A204.1 (cell line): ENCODE data around the gene TMEM52.
"Not testable (repeated sequence)": the region's sequence is repeated elsewhere in the genome, so short reads cannot be mapped to it uniquely, and the experiment has no call there.

Experiments used
- FAIRE-seq: peaks from 2 replicates; lab custom pipeline; 2012; peaks lifted over from hg19 to GRCh38; lab: Jason Lieb, UNC

The TMEM52 gene

GRCh38 chr1:1945782-1946393, 26.8 kb upstream of the TMEM52 start:
- FAIRE-seq = no peak

- no peak for FAIRE-seq
These were observed 24.9 kb upstream of the TMEM52 start for GRCh38 chr1:1943834-1944570.

- FAIRE-seq = no peak
These were observed 23.9 kb upstream of the TMEM52 start for GRCh38 chr1:1942753-1943656.

DNA sequence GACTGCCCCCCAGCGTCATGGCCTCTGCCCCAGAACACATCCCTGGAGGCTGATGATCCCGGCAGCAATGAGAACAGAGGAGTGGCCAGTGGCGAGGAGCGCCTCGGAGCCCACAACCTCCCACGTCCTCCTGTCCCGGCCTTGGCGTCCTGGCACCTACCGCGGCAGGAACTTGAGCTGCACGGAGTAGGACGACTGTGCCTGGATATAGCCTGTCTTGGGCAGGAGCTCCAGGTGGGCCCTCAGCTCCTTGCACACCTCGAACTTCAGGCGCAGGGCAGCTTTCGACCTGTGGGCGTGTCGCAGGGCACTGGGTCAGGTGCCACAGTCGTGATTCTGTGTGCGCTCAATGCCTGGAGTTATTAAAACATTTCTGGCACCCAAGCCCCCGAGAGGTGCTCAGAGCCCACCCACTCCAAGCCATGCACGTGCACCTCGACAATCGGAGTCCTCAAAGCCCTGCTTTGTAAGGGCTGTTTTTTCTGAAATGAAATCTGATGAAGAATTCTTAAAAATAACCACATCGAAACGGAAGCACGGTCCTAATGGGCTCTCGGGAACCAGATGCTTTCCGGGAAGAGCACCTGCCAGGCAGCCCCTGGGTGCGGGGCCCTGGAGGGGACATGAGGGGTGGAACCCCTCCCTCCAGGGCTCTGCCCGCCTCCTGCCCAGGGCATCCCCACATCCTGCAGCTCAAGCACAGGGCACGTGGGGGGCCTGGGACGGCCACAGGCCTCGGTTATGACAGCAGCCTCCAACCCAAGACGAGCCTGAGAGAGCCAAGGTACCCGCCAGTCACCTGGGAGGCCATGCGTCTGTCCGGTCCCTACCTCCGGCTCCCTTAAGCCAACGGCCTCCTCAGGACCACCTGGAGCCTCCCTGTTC, 23.0 kb upstream of the TMEM52 start:
- FAIRE-seq = no peak

GRCh38 chr1:1941211-1941841, 22.2 kb upstream of the TMEM52 start:
- no peak for FAIRE-seq

DNA sequence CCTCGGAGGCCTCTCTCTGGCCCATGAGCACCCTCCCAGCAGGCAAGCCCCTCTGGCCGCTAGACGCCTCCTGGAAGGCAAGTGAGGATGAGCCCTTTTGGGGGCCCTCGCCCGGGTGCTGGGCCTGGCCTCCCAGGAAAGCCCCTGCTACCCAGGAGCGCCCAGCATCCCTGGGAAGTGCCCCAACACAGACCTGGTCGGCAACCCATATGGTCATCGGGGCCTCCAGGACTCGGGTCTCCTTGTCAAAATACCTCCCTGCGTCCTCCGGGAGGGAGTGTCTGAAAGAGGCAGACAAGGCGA, 21.0 kb upstream of the TMEM52 start:
- no peak for FAIRE-seq

DNA sequence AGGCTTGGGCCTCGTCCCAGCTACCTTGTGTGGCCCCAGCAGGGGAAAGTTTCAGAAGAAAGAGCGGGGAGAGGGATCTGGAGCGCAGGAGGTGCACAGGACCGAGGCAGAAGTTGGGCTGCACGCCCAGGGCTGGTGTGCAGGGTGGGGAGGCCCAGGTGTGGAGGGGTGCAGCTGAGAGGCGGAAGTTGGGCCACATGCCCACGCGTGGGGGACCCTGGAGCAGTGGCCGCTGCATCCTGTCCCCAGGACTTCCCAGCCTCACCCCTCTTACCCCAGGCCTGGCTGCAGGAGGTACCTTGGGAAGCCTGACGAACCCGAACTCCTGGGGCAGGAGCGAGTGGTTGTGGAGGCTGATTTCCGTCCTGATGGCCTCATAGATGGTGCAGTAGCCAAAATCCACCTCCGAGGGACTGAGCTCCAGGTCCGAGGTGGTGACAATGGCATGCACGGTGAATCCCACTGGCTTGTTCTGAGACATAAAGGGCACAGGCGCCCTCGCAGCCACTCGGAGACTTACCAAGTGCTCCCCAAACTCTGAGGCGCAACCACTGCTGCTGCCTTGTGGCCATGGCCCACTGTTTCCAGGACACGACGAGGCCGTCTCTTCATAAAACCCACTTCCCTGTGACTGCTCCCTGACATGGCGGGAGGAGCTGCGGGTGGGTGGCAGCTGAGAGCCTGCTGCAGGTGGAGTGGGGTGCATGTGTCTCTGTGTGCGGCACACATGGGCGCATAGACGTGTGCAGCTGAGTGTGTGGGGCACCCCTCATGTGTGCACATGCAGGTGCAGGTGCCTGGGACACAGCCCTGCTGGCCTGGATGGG, 20.4 kb upstream of the TMEM52 start:
- no peak for FAIRE-seq

- no peak for FAIRE-seq
These were observed 19.7 kb upstream of the TMEM52 start for GRCh38 chr1:1938613-1939295.

- FAIRE-seq = no peak
These were observed 19.1 kb upstream of the TMEM52 start for GRCh38 chr1:1938276-1938573.

- FAIRE-seq = no peak
These were observed 18.6 kb upstream of the TMEM52 start for GRCh38 chr1:1937549-1938275.

- FAIRE-seq = no peak
These were observed 18.0 kb upstream of the TMEM52 start for GRCh38 chr1:1937061-1937460.

- not testable (repeated sequence) for FAIRE-seq
These were observed 15.8 kb upstream of the TMEM52 start for GRCh38 chr1:1934848-1935247.

- FAIRE-seq = no peak
These were observed 10.8 kb upstream of the TMEM52 start for GRCh38 chr1:1929639-1930545.

- no peak for FAIRE-seq
These were observed 10.1 kb upstream of the TMEM52 start for GRCh38 chr1:1929102-1929638.

DNA sequence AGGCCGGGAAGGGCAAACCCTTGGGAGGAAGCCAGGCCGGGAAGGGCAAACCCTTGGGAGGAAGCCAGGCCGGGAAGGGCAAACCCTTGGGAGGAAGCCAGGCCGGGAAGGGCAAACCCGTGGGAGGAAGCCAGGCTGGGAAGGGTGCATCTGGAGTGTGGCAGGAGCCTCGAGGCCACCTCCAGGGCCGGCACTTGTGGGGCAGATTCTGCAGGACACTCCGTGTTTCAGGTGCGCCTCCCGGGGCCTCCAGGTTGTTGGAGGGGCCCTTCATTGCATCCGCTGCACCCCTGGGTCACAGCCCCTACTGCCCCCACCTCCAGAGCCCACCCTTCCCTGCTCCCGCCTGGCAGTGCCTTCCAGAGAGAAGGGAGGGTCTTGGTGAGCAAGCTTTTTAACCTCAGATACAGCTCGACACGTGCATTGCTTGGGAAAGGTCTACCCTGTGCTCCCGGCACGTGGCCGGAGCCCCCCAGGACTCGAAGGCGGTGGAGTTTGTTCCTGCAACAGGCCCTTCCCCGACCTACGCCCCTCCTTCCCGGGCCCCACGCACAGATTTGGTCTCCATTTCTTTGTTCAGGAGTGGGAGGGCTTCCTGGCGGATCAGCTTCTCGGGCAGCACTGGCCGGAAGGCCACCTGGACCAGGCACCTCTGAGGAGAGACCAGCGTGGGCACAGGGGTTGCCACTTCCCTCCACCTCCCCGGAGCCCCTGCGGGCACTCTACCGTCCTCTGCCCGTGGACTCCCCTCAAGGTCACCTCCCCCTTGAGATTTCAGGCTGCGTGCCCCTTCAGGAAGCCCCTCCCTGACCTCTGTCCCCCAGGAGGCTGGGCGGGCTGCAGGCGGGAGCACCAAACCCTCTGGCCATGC, 9.4 kb upstream of the TMEM52 start:
- FAIRE-seq = no peak

GRCh38 chr1:1927751-1928150, 8.7 kb upstream of the TMEM52 start:
- FAIRE-seq = no peak

DNA sequence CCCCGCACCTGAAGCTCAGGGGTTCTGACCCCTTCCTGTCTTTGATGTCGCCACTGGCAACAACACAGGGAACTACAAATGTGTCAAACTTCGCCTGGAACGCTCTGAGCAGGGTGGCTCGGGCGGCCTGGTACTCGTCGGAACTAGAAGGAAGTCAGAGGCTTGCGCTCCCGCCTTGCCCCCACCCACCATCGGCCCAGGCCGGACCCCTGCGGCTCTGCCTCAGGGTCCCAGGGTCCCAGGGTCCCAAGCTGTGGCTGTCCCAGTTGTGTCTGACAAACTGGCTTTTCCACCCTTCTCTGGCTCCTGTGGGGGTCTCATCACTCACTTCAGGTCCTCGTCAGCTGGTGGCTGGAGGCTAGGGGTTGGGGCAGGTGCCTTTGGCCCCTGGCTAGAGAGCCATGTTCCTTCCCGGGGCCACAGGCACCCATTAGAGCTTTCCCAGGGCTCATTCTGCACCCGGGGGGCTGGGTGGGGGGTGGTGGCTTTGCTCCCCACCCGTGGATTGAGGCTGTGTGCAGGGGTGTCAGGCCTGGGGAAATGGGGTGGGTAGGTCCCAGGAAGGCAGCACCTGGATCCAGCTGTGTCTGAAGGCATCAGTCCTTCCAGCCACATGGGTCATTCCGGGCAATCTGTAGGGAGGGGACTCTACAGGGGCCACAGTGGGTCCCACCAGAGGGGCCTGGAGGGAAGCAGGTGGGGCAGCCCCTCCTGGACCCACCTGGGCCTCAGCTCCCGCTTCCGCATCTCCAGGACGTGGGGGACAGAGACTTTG, 8.0 kb upstream of the TMEM52 start:
- no peak for FAIRE-seq
